ENCODE results near the gene TNIP1. TPM values are rescaled to one million over a fixed set of nuclear protein-coding genes. Genes with fewer than 3 reads are reported as not detected.

The TNIP1 gene
- total RNA-seq, 1 experiment from 2014 or later, result 339 TPM

- Mint-ChIP-seq H3K4me3 (ENCODE audit: low read depth, unreplicated experiment) (no peak overlapping the region), H3K4me1 (ENCODE audit: low read depth, unreplicated experiment) (peaks cover 30% of the 10 kb centered on the region), H3K27me3 (ENCODE audit: unreplicated experiment) (no peaks in the 10 kb centered on the region), H3K27ac (ENCODE audit: unreplicated experiment) (no peak overlapping the region), H3K9me3 (ENCODE audit: low read depth, unreplicated experiment) (no peaks in the 10 kb centered on the region), H3K36me3 (ENCODE audit: insufficient read depth, unreplicated experiment) (no peaks in the 10 kb centered on the region)
- intact Hi-C loops (cut with micrococcal nuclease; ENCODE audit: unreplicated experiment), result no loop called here
- CTCF ChIA-PET, result interaction anchor here (0.8 to 1.1 kb wide), 4 partner anchors 9 to 57 kb away, joined by 3 read pairs; no protein-coding TSS in a partner anchor
- TF ChIP-seq CTCF (IDR thresholded peaks at IDR 0.05; ENCODE audit: unreplicated experiment), result no peak
- DNase-seq, result no peak
- no TSS peak for BruUV-seq (replicated peaks)
Measured at GRCh38 chr5:151108566-151108965, 27.7 kb upstream of the TNIP1 start.

- no TSS peak for BruUV-seq (replicated peaks)
- Mint-ChIP-seq H3K9me3 (ENCODE audit: low read depth, unreplicated experiment) (no peaks in the 10 kb centered on the region), H3K36me3 (ENCODE audit: insufficient read depth, unreplicated experiment) (no peaks in the 10 kb centered on the region), H3K4me3 (ENCODE audit: low read depth, unreplicated experiment) (no peak overlapping the region), H3K27me3 (ENCODE audit: unreplicated experiment) (no peaks in the 10 kb centered on the region), H3K4me1 (ENCODE audit: low read depth, unreplicated experiment) (peaks cover 28% of the 10 kb centered on the region), H3K27ac (ENCODE audit: unreplicated experiment) (no peak overlapping the region)
- CTCF ChIA-PET, result interaction anchor here (0.8 to 1.1 kb wide), 3 partner anchors 8 to 55 kb away, joined by 3 read pairs; no protein-coding TSS in a partner anchor
- intact Hi-C loops (cut with micrococcal nuclease; ENCODE audit: unreplicated experiment), result no loop called here
- peak; percentile 16 for TF ChIP-seq CTCF (IDR thresholded peaks at IDR 0.05; ENCODE audit: unreplicated experiment)
- DNase-seq, result peak; percentile 38
Measured at GRCh38 chr5:151107738-151108520, 27.1 kb upstream of the TNIP1 start.

GRCh38 chr5:151107084-151107483 lies 26.2 kb upstream of the TNIP1 start:
- TF ChIP-seq CTCF (IDR thresholded peaks at IDR 0.05; ENCODE audit: unreplicated experiment), result no peak
- H3K4me1 Mint-ChIP-seq (ENCODE audit: low read depth, unreplicated experiment), result peaks cover 28% of the 10 kb centered on the region
- no TSS peak for BruUV-seq (replicated peaks)
- no peaks in the 10 kb centered on the region for H3K9me3 Mint-ChIP-seq (ENCODE audit: low read depth, unreplicated experiment)
- no peak overlapping the region for H3K27ac Mint-ChIP-seq (ENCODE audit: unreplicated experiment)
- H3K36me3 Mint-ChIP-seq (ENCODE audit: insufficient read depth, unreplicated experiment), result no peaks in the 10 kb centered on the region
- no peak for DNase-seq
- no peaks in the 10 kb centered on the region for H3K27me3 Mint-ChIP-seq (ENCODE audit: unreplicated experiment)
- no peak overlapping the region for H3K4me3 Mint-ChIP-seq (ENCODE audit: low read depth, unreplicated experiment)
- CTCF ChIA-PET, result interaction anchor here (1.1 kb wide), 1 partner anchor 8 kb away, joined by 3 read pairs; no protein-coding TSS in a partner anchor
- intact Hi-C loops (cut with micrococcal nuclease; ENCODE audit: unreplicated experiment), result no loop called here

- intact Hi-C loops (cut with micrococcal nuclease; ENCODE audit: unreplicated experiment), result no loop called here
- DNase-seq, result no peak
- no peak for TF ChIP-seq CTCF (IDR thresholded peaks at IDR 0.05; ENCODE audit: unreplicated experiment)
- peaks cover 28% of the 10 kb centered on the region for H3K4me1 Mint-ChIP-seq (ENCODE audit: low read depth, unreplicated experiment)
- CTCF ChIA-PET, result interaction anchor here (1.0 to 1.1 kb wide), 2 partner anchors 9 to 11 kb away, joined by 3 read pairs; no protein-coding TSS in a partner anchor
- no TSS peak for BruUV-seq (replicated peaks)
- H3K4me3 Mint-ChIP-seq (ENCODE audit: low read depth, unreplicated experiment), result no peak overlapping the region
- H3K36me3 Mint-ChIP-seq (ENCODE audit: insufficient read depth, unreplicated experiment), result no peaks in the 10 kb centered on the region
- no peak overlapping the region for H3K27ac Mint-ChIP-seq (ENCODE audit: unreplicated experiment)
- H3K27me3 Mint-ChIP-seq (ENCODE audit: unreplicated experiment), result no peaks in the 10 kb centered on the region
- H3K9me3 Mint-ChIP-seq (ENCODE audit: low read depth, unreplicated experiment), result no peaks in the 10 kb centered on the region
Measured at GRCh38 chr5:151106509-151106908, 25.7 kb upstream of the TNIP1 start.

All from Calu3 (cell line).